ENCODE data around the gene FGGY. TPM values are rescaled to one million over a fixed set of nuclear protein-coding genes. Genes with fewer than 3 reads are reported as not detected.

The FGGY gene
- total RNA-seq, 1 experiment from 2014 or later = 6.4 TPM

DNA sequence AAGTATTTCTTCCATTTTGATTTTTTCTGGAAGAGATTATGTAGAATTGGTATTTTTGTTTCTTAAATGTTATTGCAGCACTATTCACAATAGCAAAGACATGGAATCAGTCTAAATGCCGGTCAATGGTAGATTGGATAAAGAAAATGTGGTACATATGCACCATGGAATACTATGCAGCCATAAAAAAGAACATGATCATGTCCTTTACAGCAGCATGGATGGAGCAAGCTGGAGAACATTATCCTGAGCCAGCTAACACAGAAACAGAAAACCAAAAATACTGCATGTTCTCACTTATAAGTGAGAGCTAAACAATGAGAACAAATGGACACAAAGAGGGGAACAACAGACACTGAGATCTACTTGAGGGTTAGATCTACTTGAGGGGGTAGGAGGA lies 5.4 kb downstream of the FGGY start:
- no peaks in the 10 kb centered on the region for H3K27me3 Mint-ChIP-seq (ENCODE audit: insufficient read depth, unreplicated experiment)

DNA sequence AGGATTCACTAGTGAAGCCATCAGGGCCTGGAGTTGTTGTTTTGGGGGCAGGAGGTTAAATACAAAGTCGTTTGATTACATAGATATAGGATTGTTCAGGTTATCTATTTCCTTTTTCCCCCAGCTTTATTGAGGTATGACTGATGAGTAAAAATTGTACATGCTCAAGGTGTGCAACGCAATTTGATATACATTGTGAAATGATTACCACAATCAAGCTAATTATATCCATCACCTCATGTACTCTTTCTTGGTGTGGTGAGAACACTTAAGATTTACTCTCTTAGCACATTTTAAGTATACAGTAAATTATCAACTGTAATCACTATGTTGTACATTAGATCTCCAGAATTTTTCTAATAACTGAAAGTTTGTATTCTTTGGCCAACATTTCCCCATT lies 6.0 kb downstream of the FGGY start:
- intact Hi-C loops (cut with micrococcal nuclease; ENCODE audit: unreplicated experiment) = no loop called here
- no peak for DNase-seq
- no peak overlapping the region for H3K27ac Mint-ChIP-seq (ENCODE audit: unreplicated experiment)
- ChIA-PET CTCF (no interaction called here), POLR2A (no interaction called here)
- no TSS peak for BruUV-seq (replicated peaks)
- Histone ChIP-seq H3K4me3 (ENCODE audit: low read depth, low read length) (no peak overlapping the region), H3K9me3 (no peaks in the 10 kb centered on the region; the same call in 1 of the 2 replicates), H3K27me3 (replicated peaks; ENCODE audit: control insufficient read depth, insufficient read depth, low read length) (no peaks in the 10 kb centered on the region), H3K4me1 (no peaks in the 10 kb centered on the region), H3K36me3 (ENCODE audit: control insufficient read depth, insufficient read depth, low read length) (no peaks in the 10 kb centered on the region)
- no peaks in the 10 kb centered on the region for H3K36me3 Mint-ChIP-seq (ENCODE audit: insufficient read depth, unreplicated experiment)
- H3K4me3 Mint-ChIP-seq (ENCODE audit: unreplicated experiment) = no peak overlapping the region
- TF ChIP-seq, protein P1, sequence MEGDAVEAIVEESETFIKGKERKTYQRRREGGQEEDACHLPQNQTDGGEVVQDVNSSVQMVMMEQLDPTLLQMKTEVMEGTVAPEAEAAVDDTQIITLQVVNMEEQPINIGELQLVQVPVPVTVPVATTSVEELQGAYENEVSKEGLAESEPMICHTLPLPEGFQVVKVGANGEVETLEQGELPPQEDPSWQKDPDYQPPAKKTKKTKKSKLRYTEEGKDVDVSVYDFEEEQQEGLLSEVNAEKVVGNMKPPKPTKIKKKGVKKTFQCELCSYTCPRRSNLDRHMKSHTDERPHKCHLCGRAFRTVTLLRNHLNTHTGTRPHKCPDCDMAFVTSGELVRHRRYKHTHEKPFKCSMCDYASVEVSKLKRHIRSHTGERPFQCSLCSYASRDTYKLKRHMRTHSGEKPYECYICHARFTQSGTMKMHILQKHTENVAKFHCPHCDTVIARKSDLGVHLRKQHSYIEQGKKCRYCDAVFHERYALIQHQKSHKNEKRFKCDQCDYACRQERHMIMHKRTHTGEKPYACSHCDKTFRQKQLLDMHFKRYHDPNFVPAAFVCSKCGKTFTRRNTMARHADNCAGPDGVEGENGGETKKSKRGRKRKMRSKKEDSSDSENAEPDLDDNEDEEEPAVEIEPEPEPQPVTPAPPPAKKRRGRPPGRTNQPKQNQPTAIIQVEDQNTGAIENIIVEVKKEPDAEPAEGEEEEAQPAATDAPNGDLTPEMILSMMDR (IDR thresholded peaks at IDR 0.05; ENCODE audit: insufficient read depth in 1 of 2, low read depth in 1 of 2, low read length in 1 of 2, severe bottlenecking in 1 of 2, unreplicated experiment in 1 of 2) = no peak
- peaks cover 5% of the 10 kb centered on the region for H3K4me1 Mint-ChIP-seq (ENCODE audit: low read depth, unreplicated experiment)
- peaks cover 32% of the 10 kb centered on the region for H3K9me3 Mint-ChIP-seq (ENCODE audit: unreplicated experiment)
- H3K27me3 Mint-ChIP-seq (ENCODE audit: insufficient read depth, unreplicated experiment) = no peaks in the 10 kb centered on the region

More for the DNA sequence above, 5.4 kb downstream of the FGGY start:
- no peak overlapping the region for H3K4me3 Mint-ChIP-seq (ENCODE audit: unreplicated experiment)
- ChIA-PET POLR2A (no interaction called here), CTCF (no interaction called here)
- no TSS peak for BruUV-seq (replicated peaks)
- Histone ChIP-seq H3K4me1 (no peaks in the 10 kb centered on the region), H3K4me3 (ENCODE audit: low read depth, low read length) (no peak overlapping the region), H3K27me3 (replicated peaks; ENCODE audit: control insufficient read depth, insufficient read depth, low read length) (no peaks in the 10 kb centered on the region), H3K36me3 (ENCODE audit: control insufficient read depth, insufficient read depth, low read length) (no peaks in the 10 kb centered on the region), H3K9me3 (no peaks in the 10 kb centered on the region; the same call in 1 of the 2 replicates)
- peaks cover 32% of the 10 kb centered on the region for H3K9me3 Mint-ChIP-seq (ENCODE audit: unreplicated experiment)
- peaks cover 6% of the 10 kb centered on the region for H3K4me1 Mint-ChIP-seq (ENCODE audit: low read depth, unreplicated experiment)
- no peaks in the 10 kb centered on the region for H3K36me3 Mint-ChIP-seq (ENCODE audit: insufficient read depth, unreplicated experiment)
- no peak for DNase-seq
- intact Hi-C loops (cut with micrococcal nuclease; ENCODE audit: unreplicated experiment) = no loop called here
- TF ChIP-seq, protein P1 (IDR thresholded peaks at IDR 0.05; ENCODE audit: insufficient read depth in 1 of 2, low read depth in 1 of 2, low read length in 1 of 2, severe bottlenecking in 1 of 2, unreplicated experiment in 1 of 2) = no peak
- no peak overlapping the region for H3K27ac Mint-ChIP-seq (ENCODE audit: unreplicated experiment)

DNA sequence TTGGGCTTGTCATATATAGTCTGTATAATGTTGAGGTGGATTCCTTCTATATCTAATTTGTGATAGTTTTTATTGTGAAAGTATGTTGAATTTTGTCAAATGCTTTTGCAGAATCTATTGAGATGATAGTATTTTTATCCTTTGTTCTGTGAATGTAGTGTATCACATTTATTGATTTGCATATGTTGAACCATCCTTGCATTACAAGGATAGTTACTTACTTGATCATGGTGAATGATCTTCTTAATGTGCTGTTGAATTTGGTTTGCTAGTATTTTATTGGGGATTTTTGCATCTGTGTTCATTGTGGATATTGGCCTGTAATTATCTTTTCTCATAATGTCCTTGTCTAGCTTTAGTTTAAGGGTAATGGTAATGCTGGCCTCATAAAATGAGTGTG lies 8.3 kb downstream of the FGGY start:
- H3K36me3 Mint-ChIP-seq (ENCODE audit: insufficient read depth, unreplicated experiment) = no peaks in the 10 kb centered on the region
- peaks cover 22% of the 10 kb centered on the region for H3K9me3 Mint-ChIP-seq (ENCODE audit: unreplicated experiment)
- ChIA-PET CTCF (no interaction called here), POLR2A (no interaction called here)
- no peaks in the 10 kb centered on the region for H3K4me1 ChIP-seq
- H3K4me3 Mint-ChIP-seq (ENCODE audit: unreplicated experiment) = no peak overlapping the region
- intact Hi-C loops (cut with micrococcal nuclease; ENCODE audit: unreplicated experiment) = no loop called here
- no peak overlapping the region for H3K4me3 ChIP-seq (ENCODE audit: low read depth, low read length)
- no peaks in the 10 kb centered on the region; the same call in 1 of the 2 replicates for H3K9me3 ChIP-seq
- no peaks in the 10 kb centered on the region for H3K27me3 ChIP-seq (replicated peaks; ENCODE audit: control insufficient read depth, insufficient read depth, low read length)
- H3K4me1 Mint-ChIP-seq (ENCODE audit: low read depth, unreplicated experiment) = no peaks in the 10 kb centered on the region
- H3K36me3 ChIP-seq (ENCODE audit: control insufficient read depth, insufficient read depth, low read length) = no peaks in the 10 kb centered on the region
- TF ChIP-seq, protein P1 (IDR thresholded peaks at IDR 0.05; ENCODE audit: insufficient read depth in 1 of 2, low read depth in 1 of 2, low read length in 1 of 2, severe bottlenecking in 1 of 2, unreplicated experiment in 1 of 2) = no peak
- DNase-seq = no peak
- BruUV-seq (replicated peaks) = no TSS peak
- no peaks in the 10 kb centered on the region for H3K27me3 Mint-ChIP-seq (ENCODE audit: insufficient read depth, unreplicated experiment)
- no peak overlapping the region for H3K27ac Mint-ChIP-seq (ENCODE audit: unreplicated experiment)

Measured in Caco-2 (cell line).